CD4-positive, alpha-beta T cell treated with Interleukin-15 for 1 hour (primary cell): Measurements from ENCODE around the gene ALDOA.
"Not testable (repeated sequence)": the region's sequence is repeated elsewhere in the genome, so short reads cannot be mapped to it uniquely, and the experiment has no call there.

Experiments
- DNase-seq: peaks from one replicate; pipeline ENCODE4 v3.0.0-alpha.2; 2020

Gene ALDOA

DNA sequence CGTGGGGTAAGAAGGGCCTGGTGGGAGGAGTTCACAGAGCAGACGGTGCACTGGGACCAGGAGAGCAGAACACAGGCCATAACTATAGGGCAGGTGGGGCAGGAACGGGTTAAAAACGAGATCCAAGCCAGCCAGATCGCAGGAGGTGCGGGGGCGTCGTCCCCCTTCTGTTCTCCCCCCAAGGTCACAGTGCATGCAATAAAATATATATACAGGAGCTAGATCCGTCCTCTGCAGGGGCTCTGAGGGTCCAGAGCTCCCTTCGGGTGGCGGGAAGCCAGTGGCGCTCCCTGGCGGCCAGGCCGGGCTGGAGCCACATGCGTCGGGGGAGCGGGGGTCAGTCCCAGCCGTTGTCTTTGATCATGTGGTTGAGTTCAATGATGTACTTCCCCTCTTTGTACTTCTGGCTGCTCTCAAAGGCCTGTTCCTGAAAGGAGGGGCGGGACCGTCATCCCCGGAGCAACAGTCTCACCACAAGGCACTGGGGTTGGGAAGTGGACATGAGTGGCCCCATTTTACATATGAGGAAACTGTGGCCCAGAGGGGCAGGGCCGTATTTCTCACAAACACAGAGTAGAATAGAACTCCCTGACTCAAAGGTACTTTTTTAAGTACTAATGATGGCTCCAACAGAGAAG, 26.9 kb downstream of the ALDOA start:
- DNase-seq = peak; percentile 91

GRCh38 chr16:30094541-30095165, 29.1 kb downstream of the ALDOA start:
- DNase-seq = no peak

GRCh38 chr16:30095166-30096078, 29.9 kb downstream of the ALDOA start:
- no peak for DNase-seq

DNA sequence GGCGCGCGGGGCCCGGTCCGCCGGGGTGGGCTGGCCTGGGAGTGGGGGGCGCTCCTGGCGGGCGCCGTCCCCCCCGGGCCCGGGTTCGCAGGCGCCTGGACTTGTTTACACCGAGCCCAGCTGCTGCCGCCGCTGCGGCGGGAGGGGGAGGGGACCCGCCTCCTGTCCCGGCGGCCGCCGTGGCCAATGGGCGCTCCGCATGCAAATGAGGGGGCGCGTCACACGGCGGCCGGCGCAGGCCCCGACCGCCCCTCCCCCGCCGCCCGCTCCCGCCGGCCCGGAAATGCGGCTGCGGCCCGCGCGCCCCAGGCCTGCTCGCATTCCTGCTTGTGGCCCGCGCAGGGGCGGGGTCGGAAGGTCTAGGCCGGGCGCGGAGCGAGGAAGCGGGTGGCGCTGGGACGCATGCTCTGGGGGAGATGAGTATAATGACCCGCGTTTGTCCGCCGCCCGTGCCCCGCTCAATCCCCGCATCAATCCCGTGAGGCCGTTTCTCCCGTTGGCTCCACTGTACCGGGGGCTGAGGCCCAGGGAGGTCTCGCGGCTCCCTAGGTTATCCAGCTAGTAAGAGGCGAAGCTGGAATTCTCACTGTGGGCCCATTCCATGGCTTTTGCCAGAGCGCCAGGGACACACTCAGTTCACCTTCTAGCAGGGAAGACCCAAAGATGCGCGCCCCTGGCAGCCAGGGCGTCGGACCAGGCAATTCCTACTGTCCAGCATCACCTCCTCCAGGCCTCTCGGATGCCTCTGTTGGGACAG, 30.7 kb downstream of the ALDOA start, which contains the start of gene YPEL3:
Gene YPEL3, minus strand, starts transcription at position 109 of the 757 bp plus-strand sequence. CDS start 731 bp downstream, outside the sequence.
- peak; percentile 92 for DNase-seq

- peak; percentile 45 for DNase-seq
Observed at GRCh38 chr16:30096862-30097563, 31.5 kb downstream of the ALDOA start.

DNA sequence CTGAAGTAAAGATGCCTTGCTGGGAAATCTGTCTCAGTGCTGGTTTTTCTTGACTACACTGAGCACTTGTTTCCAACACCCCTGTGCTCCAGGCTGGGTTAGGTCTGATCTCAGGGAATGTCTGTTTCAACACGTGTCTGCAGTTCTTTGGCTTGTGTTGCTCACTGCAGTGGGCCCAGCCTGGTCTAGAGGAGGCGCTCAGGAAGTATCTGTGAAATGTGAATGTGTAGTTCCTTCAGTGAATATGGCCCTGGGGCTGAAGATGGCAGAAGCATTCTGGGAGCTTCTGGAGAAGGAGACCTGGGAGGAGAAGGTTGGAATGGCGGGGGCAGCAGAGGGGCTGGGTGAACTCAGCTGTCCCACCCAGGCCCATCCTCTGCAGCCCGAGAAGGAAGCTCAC, 38.5 kb downstream of the ALDOA start:
- no peak for DNase-seq

DNA sequence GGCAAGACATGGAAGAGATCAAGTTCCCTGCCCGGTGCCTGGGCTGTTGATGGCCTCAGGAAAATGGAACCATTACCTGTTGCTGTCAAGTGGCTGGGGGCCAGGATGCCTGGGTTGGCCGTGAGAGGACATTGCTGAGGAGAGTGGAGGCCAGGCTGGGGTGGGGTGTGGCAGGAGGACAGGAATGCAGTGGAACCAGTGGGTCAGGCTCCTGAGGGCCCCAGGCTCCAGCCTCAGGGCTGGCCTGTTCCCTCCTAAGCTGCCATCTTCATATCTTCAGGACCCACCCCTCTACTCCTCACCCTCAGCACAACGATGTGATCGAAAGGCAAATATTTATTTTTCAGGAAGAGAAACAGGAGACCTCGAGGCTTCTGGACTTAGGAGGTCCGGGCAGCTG, 38.9 kb downstream of the ALDOA start:
- DNase-seq = no peak

DNA sequence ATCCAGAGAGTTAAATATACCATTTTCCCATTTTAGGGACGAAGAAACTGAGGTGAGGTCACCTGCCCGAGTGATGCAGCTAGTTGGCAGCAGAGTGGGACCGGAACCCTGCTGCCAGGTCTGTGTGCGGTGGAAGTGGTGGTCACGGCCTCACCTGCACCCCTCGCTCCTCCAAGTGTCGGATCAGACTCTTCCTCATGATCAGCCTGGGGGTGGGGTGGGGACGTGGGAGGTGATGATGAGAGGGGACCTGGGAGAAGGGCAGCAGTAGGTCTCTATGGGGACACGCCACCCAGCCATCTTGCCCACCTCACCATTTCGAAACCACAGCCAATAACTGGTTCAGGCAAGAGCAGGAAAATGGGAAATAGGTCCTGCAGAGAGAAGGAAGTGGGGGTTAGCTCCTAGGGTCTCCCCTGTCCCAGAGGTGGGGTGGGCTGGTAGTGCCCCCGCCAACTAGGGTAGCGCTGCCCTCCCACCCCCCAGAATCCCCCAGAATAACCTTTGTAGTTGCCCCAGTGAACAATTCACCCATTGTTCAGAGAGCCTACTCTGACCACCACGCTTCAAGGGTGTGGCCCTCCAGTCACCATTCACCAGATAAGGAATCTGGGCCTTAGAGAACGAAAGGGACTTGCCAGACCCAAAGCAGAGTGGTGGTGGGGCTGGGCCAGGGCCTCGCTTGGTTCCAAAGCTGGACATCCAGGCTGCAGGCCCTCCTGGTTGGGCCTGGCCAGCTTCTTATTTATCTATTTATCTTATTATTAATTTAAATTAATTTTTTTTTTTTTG, 42.7 kb downstream of the ALDOA start:
- no peak for DNase-seq

DNA sequence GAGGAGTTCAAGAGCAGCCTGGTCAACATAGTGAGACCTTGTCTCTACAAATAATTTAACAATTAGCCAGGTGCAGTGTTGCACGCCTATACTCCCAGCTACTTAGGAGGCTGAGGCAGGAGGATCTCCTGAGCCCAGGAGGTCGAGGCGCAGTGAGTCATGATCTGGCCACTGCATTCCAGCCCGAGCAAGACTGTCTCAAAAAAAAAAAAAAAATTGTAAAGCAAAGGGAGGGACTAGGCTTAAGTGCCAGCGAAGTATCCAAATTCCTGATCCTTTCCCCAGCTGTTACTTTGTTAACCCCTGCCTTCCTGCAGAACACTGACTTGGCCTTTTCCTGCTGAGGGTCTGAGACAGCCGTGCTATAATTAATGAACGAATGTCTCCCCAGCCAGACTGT, 45.1 kb downstream of the ALDOA start:
- DNase-seq = no peak

DNA sequence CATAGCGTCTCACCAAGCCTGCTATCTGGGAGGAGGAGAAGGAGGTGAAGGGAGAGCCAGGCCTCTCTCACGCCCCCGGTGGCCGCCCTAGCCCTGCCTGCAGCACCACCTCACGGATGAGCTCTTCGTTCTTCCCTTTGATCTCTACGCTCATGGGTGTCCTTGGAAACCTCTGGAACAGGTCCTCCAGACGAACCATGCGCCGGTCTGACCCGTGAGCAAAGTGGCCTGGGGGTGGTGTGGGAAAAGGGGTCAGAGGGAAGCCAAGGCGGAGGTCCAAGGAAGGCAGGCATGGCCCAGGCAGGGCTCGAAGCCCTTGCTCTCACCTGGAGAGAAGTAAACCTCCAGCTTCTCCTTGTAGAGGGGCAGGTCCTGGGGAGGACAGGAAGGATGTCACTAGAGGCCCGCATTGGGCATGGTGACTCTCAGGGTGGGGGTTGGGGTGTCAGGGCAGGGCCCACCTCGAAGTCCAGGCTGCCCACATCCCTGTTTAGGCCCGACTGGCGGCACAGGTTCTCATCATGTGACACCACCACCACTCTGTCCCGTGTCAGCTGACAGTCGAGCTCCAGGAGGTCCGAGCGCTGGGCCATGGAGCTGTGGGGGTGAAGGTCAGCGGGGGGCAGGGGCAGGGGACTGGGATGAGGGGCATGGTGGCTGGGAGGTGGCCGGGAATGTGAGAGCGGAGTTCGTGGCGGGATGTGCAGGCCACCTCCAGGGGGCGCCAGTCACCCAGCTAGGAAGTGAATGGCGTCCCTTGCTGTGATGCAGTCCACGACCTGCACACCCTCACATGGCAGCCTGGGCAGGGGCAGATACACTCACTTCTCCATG, 46.9 kb downstream of the ALDOA start:
- DNase-seq = peak; percentile 41

GRCh38 chr16:30113031-30113710, 47.6 kb downstream of the ALDOA start, which contains the start of gene GDPD3:
TSS of gene GDPD3 (minus strand) at chr16:30113537. CDS start at chr16:30113478, 59 bp downstream.
- DNase-seq = no peak

DNA sequence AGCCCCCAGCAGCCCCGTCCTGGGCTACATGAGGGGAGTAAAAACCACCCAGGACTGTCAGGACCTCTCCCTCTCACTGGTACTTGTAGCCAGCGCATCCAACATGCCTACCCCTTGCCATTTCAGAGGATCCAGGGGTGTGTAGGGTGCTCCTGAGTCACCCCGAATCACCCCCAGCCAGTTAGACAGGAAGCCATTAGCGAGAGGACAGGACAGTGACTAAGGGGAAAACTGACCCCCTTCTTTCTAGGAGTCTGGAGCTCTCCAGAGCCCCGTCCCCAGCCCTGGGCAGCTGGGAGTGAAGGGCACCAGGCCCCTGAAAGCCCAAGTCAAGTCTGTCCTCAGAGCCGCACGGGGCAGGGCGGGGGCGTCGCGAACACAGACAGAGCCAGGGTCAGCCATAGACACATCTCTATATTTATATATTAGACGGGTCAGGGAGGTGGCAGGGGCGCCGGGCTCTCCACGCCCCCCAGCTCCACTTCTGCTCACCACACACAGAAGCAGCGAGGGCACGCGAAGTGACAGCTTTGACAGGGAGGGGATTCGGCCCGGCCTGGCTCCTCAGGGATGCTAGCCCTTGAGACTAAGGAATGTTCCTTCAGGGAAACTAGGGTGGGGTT, 48.3 kb downstream of the ALDOA start:
- no peak for DNase-seq

DNA sequence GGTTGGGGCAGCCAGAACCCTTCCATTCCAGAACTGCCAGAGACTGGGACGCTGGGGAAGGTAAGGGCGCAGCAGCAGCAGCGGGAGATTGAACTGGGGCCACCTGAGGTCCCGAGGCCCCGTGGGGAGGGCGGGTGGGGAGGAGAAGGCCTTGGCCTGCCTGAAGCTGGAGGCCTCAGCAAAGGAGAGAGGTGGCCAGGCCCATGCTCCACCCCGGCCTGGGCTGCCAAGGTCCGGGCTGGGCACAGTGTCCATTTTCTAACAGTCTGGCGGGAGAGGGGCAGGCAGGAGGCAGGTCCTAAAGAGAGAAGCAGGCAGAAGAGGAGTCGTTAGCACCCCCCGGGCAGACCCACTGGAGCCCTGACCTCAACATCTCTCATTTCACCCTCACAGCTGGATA, 48.9 kb downstream of the ALDOA start:
- no peak for DNase-seq

GRCh38 chr16:30114833-30115232, 49.3 kb downstream of the ALDOA start:
- not testable (repeated sequence) for DNase-seq

DNA sequence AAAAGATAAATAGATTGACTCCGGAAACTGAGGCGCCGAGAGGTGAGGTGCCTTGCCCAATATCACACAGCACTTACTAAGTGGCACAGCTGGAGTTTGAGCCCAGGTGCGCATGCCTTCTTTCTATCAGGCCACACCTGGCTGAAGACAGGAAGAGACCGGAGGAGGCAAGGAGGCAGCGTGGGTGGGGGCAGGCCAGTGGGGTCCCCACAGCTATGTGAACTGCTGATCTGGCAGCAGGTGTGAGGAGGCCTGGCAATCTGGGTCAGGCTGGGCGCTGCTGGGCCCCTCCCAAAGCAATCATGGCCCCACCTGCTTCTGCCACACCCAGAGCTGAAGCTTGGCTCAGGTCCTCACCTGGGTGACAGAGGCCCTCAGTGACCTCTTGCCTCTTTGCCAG, 49.7 kb downstream of the ALDOA start:
- no peak for DNase-seq

DNA sequence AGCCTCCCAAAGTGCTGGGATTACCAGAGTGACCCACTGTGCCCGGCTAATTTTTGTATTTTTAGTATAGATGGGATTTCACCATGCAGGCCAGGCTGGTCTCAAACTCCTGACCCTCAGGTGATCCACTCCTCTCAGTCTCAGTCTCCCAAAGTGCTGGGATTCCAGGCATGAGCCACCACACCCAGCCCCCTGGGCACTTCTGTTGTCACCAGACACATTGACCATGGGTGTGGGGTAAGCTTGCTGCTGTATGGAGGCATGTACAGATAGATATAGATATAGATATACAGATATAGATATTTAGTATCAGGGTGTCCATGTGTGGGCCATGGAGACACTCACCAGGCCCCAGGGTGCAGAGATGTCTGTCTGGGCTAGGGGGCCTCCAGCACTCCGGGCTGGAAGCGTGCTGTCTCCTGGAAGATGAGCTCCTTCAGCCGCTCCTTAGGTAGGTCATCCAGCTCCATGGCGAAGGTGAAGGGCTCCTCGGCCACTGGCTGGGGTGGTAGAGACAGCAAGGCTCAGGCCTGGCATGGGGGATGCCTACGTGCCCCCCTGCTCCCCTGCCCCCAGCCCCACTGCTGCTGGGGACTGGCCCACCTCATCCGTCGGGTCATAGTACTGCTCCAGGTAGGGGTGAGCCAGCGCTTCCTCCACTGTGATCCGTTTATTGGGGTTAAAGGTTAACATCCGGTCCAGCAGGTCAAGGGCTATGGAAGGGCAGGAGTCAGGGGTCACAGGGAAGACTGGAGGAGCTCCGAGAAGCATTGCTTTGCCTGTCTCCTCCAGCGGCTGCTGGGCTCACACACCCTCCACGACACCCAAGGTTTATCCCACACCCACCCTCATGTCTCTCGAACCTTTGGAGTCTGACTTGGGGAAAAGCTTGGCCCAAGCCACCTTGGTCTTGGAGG, 51.0 kb downstream of the ALDOA start:
- no peak for DNase-seq

GRCh38 chr16:30117768-30118167, 52.2 kb downstream of the ALDOA start:
- no peak for DNase-seq

- no peak for DNase-seq
Observed at GRCh38 chr16:30119428-30119827, 53.9 kb downstream of the ALDOA start.
